HEK293 (cell line): Measurements from ENCODE around the gene TTC9C.
A peak's percentile ranks its signal among the peaks of the same experiment; 100 is the strongest.

Source experiments
- CTCF ChIA-PET: fragments of 350-600 bp; formaldehyde crosslinking; extraction: SDS; loops from one replicate; lab custom pipeline; 2021; ENCODE audit warnings: antibody characterized with exemption; lab: Yijun Ruan, JAX
- POLR2A ChIA-PET: fragments of 300-600 bp; formaldehyde crosslinking; extraction: SDS; loops from one replicate; lab custom pipeline; 2020; ENCODE audit warnings: antibody characterized with exemption, inconsistent platforms; lab: Yijun Ruan, JAX
- H3K27ac ChIP-seq: fragments of 200-500 bp; sonication (Bioruptor generic); 2 replicates; pipeline ENCODE4 v1.5.1; 2014; ENCODE audit warnings: low read depth, low read length, control low read depth, inconsistent platforms; ENCODE audit errors: extremely low read depth
- H3K36me3 ChIP-seq, 2 experiments: fragments of 200-500 bp in 1 of 2; sonication (Bioruptor generic) in 1 of 2; 1 replicate in 1 of 2; 2 replicates in 1 of 2; pipeline ENCODE4 v1.5.1; 2014 to 2017; ENCODE audit warnings: inconsistent platforms in 2 of 2, low read length in 2 of 2; ENCODE audit not compliant: control insufficient read depth in 2 of 2, insufficient read depth in 1 of 2
- H3K4me1 ChIP-seq: fragments of 200-500 bp; sonication (Bioruptor generic); 2 replicates; pipeline ENCODE4 v1.5.1; 2014; ENCODE audit warnings: mild to moderate bottlenecking, low read length, inconsistent platforms; ENCODE audit not compliant: control insufficient read depth, insufficient read depth
- H3K4me3 ChIP-seq: 2 replicates; pipeline ENCODE4 v1.5.1; 2011; ENCODE audit warnings: low read depth, mild to moderate bottlenecking, control low read depth, low read length, moderate library complexity
- H3K9me3 ChIP-seq: fragments of 200-500 bp; sonication (Bioruptor generic); 2 replicates; pipeline ENCODE4 v1.5.1; 2014; ENCODE audit warnings: low read depth, low read length, inconsistent platforms; ENCODE audit not compliant: control insufficient read depth, insufficient read depth
- FEZF1 ChIP-seq: fragments of 450-650 bp; formaldehyde crosslinking; IDR thresholded peaks from 2 replicates; pipeline ENCODE4 v1.5.1; 2016; ENCODE audit warnings: missing biosample characterization, missing genetic modification characterization
- GLIS1 ChIP-seq: fragments of 450-650 bp; formaldehyde crosslinking; IDR thresholded peaks from 2 replicates; pipeline ENCODE4 v1.5.1; 2016; ENCODE audit warnings: missing biosample characterization, missing genetic modification characterization
- KLF8 ChIP-seq: fragments of 450-650 bp; formaldehyde crosslinking; IDR thresholded peaks from 2 replicates; pipeline ENCODE4 v1.5.1; 2016; ENCODE audit warnings: missing biosample characterization, missing genetic modification characterization
- MYNN ChIP-seq: fragments of 450-650 bp; formaldehyde crosslinking; IDR thresholded peaks from 2 replicates; pipeline ENCODE4 v1.5.1; 2016; ENCODE audit warnings: missing biosample characterization, missing genetic modification characterization, borderline replicate concordance
- OVOL3 ChIP-seq: fragments of 450-650 bp; formaldehyde crosslinking; IDR thresholded peaks from 2 replicates; pipeline ENCODE4 v1.5.1; 2016; ENCODE audit warnings: missing biosample characterization, missing genetic modification characterization
- WT1 ChIP-seq: fragments of 450-650 bp; formaldehyde crosslinking; IDR thresholded peaks from 2 replicates; pipeline ENCODE4 v1.5.1; 2016; ENCODE audit warnings: missing biosample characterization, missing genetic modification characterization
- ZEB2 ChIP-seq: fragments of 450-650 bp; formaldehyde crosslinking; IDR thresholded peaks from 2 replicates; pipeline ENCODE4 v1.5.1; 2016; ENCODE audit warnings: missing biosample characterization, missing genetic modification characterization
- ZNF114 ChIP-seq: fragments of 450-650 bp; formaldehyde crosslinking; IDR thresholded peaks from 2 replicates; pipeline ENCODE4 v1.5.0; 2017; ENCODE audit warnings: missing biosample characterization, missing genetic modification characterization
- ZNF169 ChIP-seq: fragments of 450-650 bp; formaldehyde crosslinking; IDR thresholded peaks from 2 replicates; pipeline ENCODE4 v1.5.1; 2016; ENCODE audit warnings: missing biosample characterization, missing genetic modification characterization
- ZNF19 ChIP-seq: fragments of 450-650 bp; formaldehyde crosslinking; IDR thresholded peaks from 2 replicates; pipeline ENCODE4; 2016; ENCODE audit warnings: missing biosample characterization, missing genetic modification characterization, low read depth
- ZNF2 ChIP-seq: fragments of 450-650 bp; formaldehyde crosslinking; IDR thresholded peaks from 2 replicates; pipeline ENCODE4 v1.5.1; 2016; ENCODE audit warnings: missing biosample characterization, missing genetic modification characterization
- ZNF221 ChIP-seq: fragments of 450-650 bp; formaldehyde crosslinking; IDR thresholded peaks from 2 replicates; pipeline ENCODE4 v1.5.1; 2017; ENCODE audit warnings: missing biosample characterization, missing genetic modification characterization, borderline replicate concordance
- ZNF558 ChIP-seq: fragments of 450-650 bp; formaldehyde crosslinking; IDR thresholded peaks from 2 replicates; pipeline ENCODE4 v1.5.1; 2016; ENCODE audit warnings: missing biosample characterization, missing genetic modification characterization
- ZNF561 ChIP-seq: fragments of 450-650 bp; IDR thresholded peaks from 2 replicates; pipeline ENCODE4 v1.5.1; 2018; ENCODE audit warnings: missing biosample characterization, missing genetic modification characterization, borderline replicate concordance
- ZNF585B ChIP-seq: fragments of 450-650 bp; formaldehyde crosslinking; IDR thresholded peaks from 2 replicates; pipeline ENCODE4 v1.5.1; 2016; ENCODE audit warnings: missing biosample characterization, missing genetic modification characterization
- ZNF624 ChIP-seq: fragments of 450-650 bp; formaldehyde crosslinking; IDR thresholded peaks from 2 replicates; pipeline ENCODE4 v1.5.1; 2017; ENCODE audit warnings: missing biosample characterization, missing genetic modification characterization
- ZNF768 ChIP-seq: fragments of 450-650 bp; formaldehyde crosslinking; IDR thresholded peaks from 2 replicates; pipeline ENCODE4 v1.5.1; 2018; ENCODE audit warnings: missing biosample characterization, mild to moderate bottlenecking, missing genetic modification characterization
- ZNF843 ChIP-seq: fragments of 450-650 bp; formaldehyde crosslinking; IDR thresholded peaks from 2 replicates; pipeline ENCODE4 v1.5.1; 2016; ENCODE audit warnings: missing biosample characterization, missing genetic modification characterization
- TF ChIP-seq, protein P1 (sequence below): fragments of 450-650 bp; formaldehyde crosslinking; IDR thresholded peaks from 2 replicates; pipeline ENCODE4 v1.5.1; 2016; ENCODE audit warnings: missing biosample characterization, missing genetic modification characterization
- TF ChIP-seq, protein P2 (sequence below): fragments of 450-650 bp; formaldehyde crosslinking; IDR thresholded peaks from 2 replicates; pipeline ENCODE4 v1.5.1; 2016; ENCODE audit warnings: missing biosample characterization, missing genetic modification characterization
- TF ChIP-seq, protein P3 (sequence below): fragments of 450-650 bp; formaldehyde crosslinking; IDR thresholded peaks from 2 replicates; pipeline ENCODE4 v1.5.1; 2016; ENCODE audit warnings: missing biosample characterization, missing genetic modification characterization

TTC9C gene

DNA sequence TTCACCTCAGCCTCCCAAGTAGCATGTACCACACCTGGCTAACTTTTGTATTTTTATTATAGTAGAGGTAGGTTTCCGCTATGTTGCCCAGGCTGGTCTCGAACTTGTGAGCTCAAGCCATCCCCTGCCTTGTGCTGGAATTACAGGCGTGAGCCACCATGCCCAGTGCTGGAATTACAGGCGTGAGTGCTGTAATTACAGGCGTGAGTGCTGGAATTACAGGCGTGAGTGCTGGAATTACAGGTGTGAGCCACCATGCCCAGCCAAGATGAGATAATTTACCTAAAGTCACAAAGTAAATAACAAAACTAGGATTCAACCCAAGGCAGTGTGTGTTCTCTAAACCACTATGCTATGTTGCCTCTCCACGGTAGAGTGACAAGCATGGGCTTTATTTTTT is 45.8 kb upstream of the TTC9C start:
- POLR2A ChIA-PET = interaction anchor here (0.6 to 0.7 kb wide), 2 partner anchors 9 to 12 kb away, joined by 3 to 4 read pairs; no protein-coding TSS in a partner anchor
- Histone ChIP-seq H3K4me3 (no peak overlapping the region), H3K9me3 (no peaks in the 10 kb centered on the region), H3K27ac (no peak overlapping the region), H3K36me3 (peaks cover 0 to 5% of the 10 kb centered on the region in 2 experiments; a peak in 1 of 3 replicates), H3K4me1 (peaks cover 6% of the 10 kb centered on the region)
- CTCF ChIA-PET = interaction anchor here (4.5 kb wide), 1 partner anchor 12 kb away, joined by 46 read pairs; no protein-coding TSS in a partner anchor
- no peak for TF ChIP-seq ZNF114 (tag by site-specific recombination)
- TF ChIP-seq, protein P1, sequence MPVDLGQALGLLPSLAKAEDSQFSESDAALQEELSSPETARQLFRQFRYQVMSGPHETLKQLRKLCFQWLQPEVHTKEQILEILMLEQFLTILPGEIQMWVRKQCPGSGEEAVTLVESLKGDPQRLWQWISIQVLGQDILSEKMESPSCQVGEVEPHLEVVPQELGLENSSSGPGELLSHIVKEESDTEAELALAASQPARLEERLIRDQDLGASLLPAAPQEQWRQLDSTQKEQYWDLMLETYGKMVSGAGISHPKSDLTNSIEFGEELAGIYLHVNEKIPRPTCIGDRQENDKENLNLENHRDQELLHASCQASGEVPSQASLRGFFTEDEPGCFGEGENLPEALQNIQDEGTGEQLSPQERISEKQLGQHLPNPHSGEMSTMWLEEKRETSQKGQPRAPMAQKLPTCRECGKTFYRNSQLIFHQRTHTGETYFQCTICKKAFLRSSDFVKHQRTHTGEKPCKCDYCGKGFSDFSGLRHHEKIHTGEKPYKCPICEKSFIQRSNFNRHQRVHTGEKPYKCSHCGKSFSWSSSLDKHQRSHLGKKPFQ (tag by site-specific recombination) = peak; percentile 62; the same call in 1 of the 2 replicates

DNA sequence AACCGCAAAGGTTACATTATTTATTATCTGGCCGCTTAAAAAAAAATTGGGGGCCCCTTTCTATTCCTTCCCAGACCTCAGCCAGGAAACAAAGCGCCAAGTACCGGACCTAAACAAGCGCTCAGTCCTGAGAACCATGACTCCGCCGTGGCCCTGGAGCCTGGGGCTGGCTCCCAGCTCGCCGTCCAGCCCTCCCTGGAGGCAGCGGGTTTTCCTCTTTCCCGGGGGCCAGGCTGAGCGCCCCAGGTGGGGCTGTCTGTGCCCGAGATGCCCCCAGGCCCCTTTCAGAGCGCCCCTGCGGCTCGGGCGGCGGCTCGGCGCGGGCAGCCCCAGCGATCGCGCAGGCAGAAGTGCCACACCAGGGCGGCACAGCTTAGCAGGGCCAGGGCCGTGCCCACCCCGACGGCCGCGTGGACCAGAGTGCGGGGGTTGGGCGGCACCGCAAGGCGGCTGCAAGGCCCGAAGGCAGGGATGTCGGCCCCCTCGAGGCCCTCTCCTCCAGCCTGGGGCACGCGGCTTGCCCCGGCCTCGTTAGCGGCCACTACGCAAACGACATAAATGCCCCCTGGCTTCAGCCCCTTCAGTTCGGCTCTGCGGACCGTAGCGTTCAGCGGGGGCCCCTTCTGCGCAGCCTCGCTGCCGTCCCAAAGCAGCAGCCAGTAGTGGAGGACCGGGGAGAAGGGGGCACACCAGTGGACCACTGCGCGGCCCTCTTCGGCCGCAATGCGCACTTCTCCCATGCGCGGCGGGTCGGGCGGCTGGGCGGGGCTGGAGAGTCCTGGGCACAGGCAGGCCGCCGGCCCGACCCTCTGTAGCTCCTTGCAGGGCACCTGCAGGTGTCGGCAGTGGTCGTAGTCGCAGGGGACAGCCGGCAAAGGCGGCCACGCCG is 40.5 kb upstream of the TTC9C start:
- peaks cover 0 to 30% of the 10 kb centered on the region in 2 experiments; a peak in 2 of 3 replicates for H3K36me3 ChIP-seq
- no peaks in the 10 kb centered on the region for H3K4me1 ChIP-seq
- TF ChIP-seq ZNF585B (no peak), ZNF558 (no peak), ZNF843 (tag by site-specific recombination) (no peak), MYNN (tag by site-specific recombination) (no peak), FEZF1 (no peak), KLF8 (tag by site-specific recombination) (no peak), ZNF624 (tag by site-specific recombination) (no peak), ZNF561 (no peak), OVOL3 (tag by site-specific recombination) (no peak), ZNF19 (tag by site-specific recombination) (no peak)
- TF ChIP-seq, protein P2, sequence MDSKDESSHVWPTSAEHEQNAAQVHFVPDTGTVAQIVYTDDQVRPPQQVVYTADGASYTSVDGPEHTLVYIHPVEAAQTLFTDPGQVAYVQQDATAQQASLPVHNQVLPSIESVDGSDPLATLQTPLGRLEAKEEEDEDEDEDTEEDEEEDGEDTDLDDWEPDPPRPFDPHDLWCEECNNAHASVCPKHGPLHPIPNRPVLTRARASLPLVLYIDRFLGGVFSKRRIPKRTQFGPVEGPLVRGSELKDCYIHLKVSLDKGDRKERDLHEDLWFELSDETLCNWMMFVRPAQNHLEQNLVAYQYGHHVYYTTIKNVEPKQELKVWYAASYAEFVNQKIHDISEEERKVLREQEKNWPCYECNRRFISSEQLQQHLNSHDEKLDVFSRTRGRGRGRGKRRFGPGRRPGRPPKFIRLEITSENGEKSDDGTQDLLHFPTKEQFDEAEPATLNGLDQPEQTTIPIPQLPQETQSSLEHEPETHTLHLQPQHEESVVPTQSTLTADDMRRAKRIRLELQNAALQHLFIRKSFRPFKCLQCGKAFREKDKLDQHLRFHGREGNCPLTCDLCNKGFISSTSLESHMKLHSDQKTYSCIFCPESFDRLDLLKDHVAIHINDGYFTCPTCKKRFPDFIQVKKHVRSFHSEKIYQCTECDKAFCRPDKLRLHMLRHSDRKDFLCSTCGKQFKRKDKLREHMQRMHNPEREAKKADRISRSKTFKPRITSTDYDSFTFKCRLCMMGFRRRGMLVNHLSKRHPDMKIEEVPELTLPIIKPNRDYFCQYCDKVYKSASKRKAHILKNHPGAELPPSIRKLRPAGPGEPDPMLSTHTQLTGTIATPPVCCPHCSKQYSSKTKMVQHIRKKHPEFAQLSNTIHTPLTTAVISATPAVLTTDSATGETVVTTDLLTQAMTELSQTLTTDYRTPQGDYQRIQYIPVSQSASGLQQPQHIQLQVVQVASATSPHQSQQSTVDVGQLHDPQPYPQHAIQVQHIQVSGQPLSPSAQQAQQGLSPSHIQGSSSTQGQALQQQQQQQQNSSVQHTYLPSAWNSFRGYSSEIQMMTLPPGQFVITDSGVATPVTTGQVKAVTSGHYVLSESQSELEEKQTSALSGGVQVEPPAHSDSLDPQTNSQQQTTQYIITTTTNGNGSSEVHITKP = no peak
- CTCF ChIA-PET = interaction anchor here (0.7 kb wide), 1 partner anchor 47 kb away, joined by 3 read pairs; no protein-coding TSS in a partner anchor
- H3K27ac ChIP-seq = no peak overlapping the region
- H3K9me3 ChIP-seq = no peaks in the 10 kb centered on the region
- H3K4me3 ChIP-seq = no peak overlapping the region
- POLR2A ChIA-PET = no interaction called here

DNA sequence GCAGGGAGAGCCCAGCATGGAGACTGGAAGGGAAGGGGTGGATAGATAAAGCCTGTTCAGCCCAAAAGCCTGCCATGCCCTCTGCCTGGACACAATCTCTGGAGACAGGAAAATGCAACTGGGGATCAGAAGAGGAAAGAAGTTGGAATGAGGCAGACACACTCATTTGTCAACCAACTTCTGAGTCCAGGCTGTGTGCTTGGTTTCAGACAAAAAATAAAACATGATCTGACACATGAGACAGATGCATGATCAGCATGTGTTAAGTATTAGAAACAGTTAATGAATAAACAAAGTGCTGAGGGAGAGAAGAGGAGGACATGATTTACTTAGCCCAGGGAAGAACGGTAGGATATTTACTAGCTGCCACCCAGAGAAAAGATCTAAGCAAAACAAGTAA is 39.8 kb upstream of the TTC9C start:
- H3K36me3 ChIP-seq = peaks cover 4 to 37% of the 10 kb centered on the region in 2 experiments; a peak in 2 of 3 replicates
- no peak overlapping the region for H3K4me3 ChIP-seq
- ChIA-PET CTCF (interaction anchor here (0.6 to 2.3 kb wide), 4 partner anchors 13 to 264 kb away, joined by 3 to 8 read pairs (median 4); no protein-coding TSS in a partner anchor), POLR2A (interaction anchor here (1.4 to 2.3 kb wide), 2 partner anchors 12 to 15 kb away, joined by 4 to 8 read pairs; no protein-coding TSS in a partner anchor)
- H3K9me3 ChIP-seq = no peaks in the 10 kb centered on the region
- no peak overlapping the region for H3K27ac ChIP-seq
- H3K4me1 ChIP-seq = no peaks in the 10 kb centered on the region
- TF ChIP-seq GLIS1 (tag by site-specific recombination) (no peak), ZEB2 (tag by site-specific recombination) (no peak), ZNF768 (tag by site-specific recombination) (no peak), WT1 (tag by site-specific recombination) (no peak), ZNF221 (tag by site-specific recombination) (no peak), MYNN (tag by site-specific recombination) (no peak), ZNF2 (tag by site-specific recombination) (no peak), ZNF843 (tag by site-specific recombination) (no peak), ZNF169 (tag by site-specific recombination) (no peak)
- TF ChIP-seq, protein P3, sequence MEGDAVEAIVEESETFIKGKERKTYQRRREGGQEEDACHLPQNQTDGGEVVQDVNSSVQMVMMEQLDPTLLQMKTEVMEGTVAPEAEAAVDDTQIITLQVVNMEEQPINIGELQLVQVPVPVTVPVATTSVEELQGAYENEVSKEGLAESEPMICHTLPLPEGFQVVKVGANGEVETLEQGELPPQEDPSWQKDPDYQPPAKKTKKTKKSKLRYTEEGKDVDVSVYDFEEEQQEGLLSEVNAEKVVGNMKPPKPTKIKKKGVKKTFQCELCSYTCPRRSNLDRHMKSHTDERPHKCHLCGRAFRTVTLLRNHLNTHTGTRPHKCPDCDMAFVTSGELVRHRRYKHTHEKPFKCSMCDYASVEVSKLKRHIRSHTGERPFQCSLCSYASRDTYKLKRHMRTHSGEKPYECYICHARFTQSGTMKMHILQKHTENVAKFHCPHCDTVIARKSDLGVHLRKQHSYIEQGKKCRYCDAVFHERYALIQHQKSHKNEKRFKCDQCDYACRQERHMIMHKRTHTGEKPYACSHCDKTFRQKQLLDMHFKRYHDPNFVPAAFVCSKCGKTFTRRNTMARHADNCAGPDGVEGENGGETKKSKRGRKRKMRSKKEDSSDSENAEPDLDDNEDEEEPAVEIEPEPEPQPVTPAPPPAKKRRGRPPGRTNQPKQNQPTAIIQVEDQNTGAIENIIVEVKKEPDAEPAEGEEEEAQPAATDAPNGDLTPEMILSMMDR (tag by site-specific recombination) = no peak
